CD14-positive monocyte (primary cell): ENCODE measurements around the gene INPP4A. TPM values are rescaled to one million over a fixed set of nuclear protein-coding genes. Genes with fewer than 3 reads are reported as not detected.
A peak's percentile ranks its signal among the peaks of the same experiment; 100 is the strongest.

Experiments used
- DNase-seq, 3 donors: peaks; one replicate each; pipeline ENCODE4 v3.0.0-alpha.2; 2011 to 2022
- H2AFZ ChIP-seq: 2 replicates; pipeline ENCODE4 v1.6.0; 2012; ENCODE audit warnings: mild to moderate bottlenecking, low read depth, low read length, inconsistent platforms; ENCODE audit not compliant: insufficient read depth, poor library complexity, severe bottlenecking
- H3K27ac ChIP-seq, 2 donors: 1 replicate in 1 of 2; 2 replicates in 1 of 2; pipeline ENCODE4 v1.5.1; 2012 to 2013; ENCODE audit warnings: low read length in 2 of 2, control low read depth in 1 of 2, inconsistent platforms in 1 of 2, low read depth in 1 of 2, mild to moderate bottlenecking in 1 of 2
- H3K27me3 ChIP-seq, 2 donors: one replicate each; pipeline versions ENCODE4 v1.6.0 to v1.6.1; 2011 to 2013; ENCODE audit warnings: low read length in 2 of 2; ENCODE audit not compliant: control insufficient read depth in 2 of 2, insufficient read depth in 2 of 2
- H3K36me3 ChIP-seq, 2 donors: replicated peaks in 1 of 2; 1 replicate in 1 of 2; 2 replicates in 1 of 2; pipeline versions ENCODE4 v1.5.1 to v1.6.1; 2012 to 2013; ENCODE audit warnings: low read length in 2 of 2, control low read depth in 1 of 2, inconsistent platforms in 1 of 2, mild to moderate bottlenecking in 1 of 2; ENCODE audit not compliant: insufficient read depth in 2 of 2, control insufficient read depth in 1 of 2
- H3K4me1 ChIP-seq, 2 donors: 1 replicate in 1 of 2; 2 replicates in 1 of 2; pipeline versions ENCODE4 v1.5.1 to v1.6.1; 2012 to 2013; ENCODE audit warnings: low read length in 2 of 2, control low read depth in 1 of 2, inconsistent platforms in 1 of 2, mild to moderate bottlenecking in 1 of 2, moderate library complexity in 1 of 2; ENCODE audit not compliant: insufficient read depth in 2 of 2, control insufficient read depth in 1 of 2
- H3K4me2 ChIP-seq: replicated peaks from 2 replicates; pipeline ENCODE3; 2012; ENCODE audit warnings: low read length, moderate library complexity, mild to moderate bottlenecking; ENCODE audit not compliant: poor library complexity, severe bottlenecking; ENCODE audit errors: extremely low read depth
- H3K4me3 ChIP-seq, 3 experiments: fragments of 200-600 bp in 1 of 3; sonication (generic) in 1 of 3; replicated peaks in 1 of 3; 1 replicate in 2 of 3; 2 replicates in 1 of 3; pipeline ENCODE4 v1.5.1; 2011 to 2013; ENCODE audit warnings: low read length in 3 of 3, mild to moderate bottlenecking in 3 of 3, control low read depth in 2 of 3, low read depth in 2 of 3, inconsistent platforms in 1 of 3, moderate library complexity in 1 of 3
- H3K79me2 ChIP-seq: 2 replicates; pipeline ENCODE4 v1.6.0; 2012; ENCODE audit warnings: mild to moderate bottlenecking, control low read depth, inconsistent platforms, low read length, moderate library complexity; ENCODE audit not compliant: insufficient read depth
- H3K9ac ChIP-seq: 2 replicates; pipeline ENCODE4 v1.6.0; 2017; ENCODE audit warnings: low read length, mild to moderate bottlenecking; ENCODE audit not compliant: insufficient read depth, poor library complexity, severe bottlenecking
- H3K9me3 ChIP-seq, 2 donors: replicated peaks in 1 of 2; 1 replicate in 1 of 2; 2 replicates in 1 of 2; pipeline versions ENCODE4 v1.5.1 to v1.6.1; 2012 to 2013; ENCODE audit warnings: low read length in 2 of 2, control low read depth in 1 of 2; ENCODE audit not compliant: control insufficient read depth in 1 of 2, insufficient read depth in 1 of 2
- H4K20me1 ChIP-seq: 2 replicates; pipeline ENCODE4 v1.6.0; 2012; ENCODE audit warnings: mild to moderate bottlenecking, low read length, control low read depth, moderate library complexity; ENCODE audit not compliant: insufficient read depth
- H3K27ac Mint-ChIP-seq, 7 donors: one replicate each; pipeline ENCODE4 v1.8.0; 2020; ENCODE audit warnings: mild to moderate bottlenecking in 7 of 7, mixed read lengths in 7 of 7, moderate library complexity in 6 of 7, inconsistent platforms in 2 of 7
- H3K27me3 Mint-ChIP-seq, 3 donors: one replicate each; pipeline ENCODE4 v1.8.0; 2021 to 2022; ENCODE audit warnings: low read depth in 3 of 3, mild to moderate bottlenecking in 3 of 3, mixed read lengths in 3 of 3, moderate library complexity in 3 of 3, inconsistent platforms in 1 of 3
- H3K36me3 Mint-ChIP-seq, 2 donors: one replicate each; pipeline ENCODE4 v1.8.0; 2020; ENCODE audit warnings: mixed read lengths in 2 of 2, inconsistent platforms in 1 of 2, mild to moderate bottlenecking in 1 of 2
- H3K4me1 Mint-ChIP-seq: one replicate; pipeline ENCODE4 v1.8.0; 2020; ENCODE audit warnings: mild to moderate bottlenecking, mixed read lengths
- H3K4me3 Mint-ChIP-seq, 2 donors: one replicate each; pipeline ENCODE4 v1.8.0; 2020; ENCODE audit warnings: mild to moderate bottlenecking in 2 of 2, mixed read lengths in 2 of 2, moderate library complexity in 1 of 2
- H3K9me3 Mint-ChIP-seq, 7 donors: one replicate each; pipeline ENCODE4 v1.8.0; 2020 to 2022; ENCODE audit warnings: mixed read lengths in 7 of 7, mild to moderate bottlenecking in 6 of 7, moderate library complexity in 6 of 7, inconsistent platforms in 2 of 7
- WGBS: methylation state at CpG from one replicate; pipeline ENCODE4 v1.1.5; 2013; ENCODE audit warnings: missing lambda C conversion rate; ENCODE audit not compliant: insufficient coverage; 5-methylcytosine and 5-hydroxymethylcytosine counted together
- intact Hi-C, 2 donors: fragments of 100-400 bp; cut with micrococcal nuclease; formaldehyde crosslinking; loops; one replicate each; pipeline versions ENCODE4 v1.15.0 to v1.15.1; 2023
- polyA plus RNA-seq, 3 donors: library from polyadenylated mRNA; depleted of rRNA in 1 of 3; unstranded in 2 of 3; stranded (reverse) in 1 of 3; fragments of 300-500 nt in 2 of 3; fragments of >200 nt in 1 of 3; fragmentation: Illumina TruSeq in 2 of 3; gene quantifications; 1 replicate in 2 of 3; 2 replicates in 1 of 3; pipeline ENCODE4 v1.2.3, GENCODE V29; 2012 to 2021
- TF ChIP-seq, protein P1 (sequence below): fragments of 200-600 bp; IDR thresholded peaks from one replicate; pipeline ENCODE4 v1.8.0; 2022; ENCODE audit warnings: antibody characterized with exemption, mild to moderate bottlenecking

INPP4A gene
- polyA plus RNA-seq, 3 donors, result 13.7 to 52.4 (median 20.7) TPM

DNA sequence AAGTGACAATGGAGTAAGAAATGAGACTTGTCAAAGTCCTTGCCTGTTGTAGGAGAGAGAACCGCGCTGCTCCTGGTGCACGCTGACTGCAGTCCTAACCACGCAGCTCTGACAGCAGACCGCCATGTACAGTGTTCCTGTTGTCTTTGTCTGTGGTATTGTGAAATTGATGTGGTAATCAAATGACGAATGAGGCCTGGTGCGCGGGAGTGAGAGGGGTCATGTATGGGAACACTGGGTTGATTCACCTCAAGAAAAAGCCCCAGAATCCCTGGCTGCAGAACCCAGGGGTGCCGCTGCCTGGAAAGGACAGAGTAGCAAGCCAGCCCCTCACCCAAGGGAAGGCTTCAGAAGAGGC lies 64.0 kb downstream of the INPP4A start:
- peak overlapping the region; percentile 97 to 100 for H3K27ac ChIP-seq
- no peak overlapping the region for H2AFZ ChIP-seq
- peak; percentile 95 to 97 (median 97) for DNase-seq
- Mint-ChIP-seq H3K27ac (peak overlapping the region; percentile 99 to 100 (median 100)), H3K4me3 (peak overlapping the region; percentile 62 to 85), H3K36me3 (peaks cover 42 to 50% of the 10 kb centered on the region in 2 donors), H3K27me3 (peaks cover 0 to 3% (median 1%) of the 10 kb centered on the region in 3 donors), H3K9me3 (no peaks in the 10 kb centered on the region), H3K4me1 (peaks cover 83% of the 10 kb centered on the region)
- peak overlapping the region in 1 of 3 experiments; percentile 41 for H3K4me3 ChIP-seq
- intact Hi-C loops, result loop anchor here in 1 of 2 donors (5.0 kb wide), 1 partner anchor 46 kb away; no protein-coding TSS in a partner anchor
- no peaks in the 10 kb centered on the region for H4K20me1 ChIP-seq
- H3K27me3 ChIP-seq, result no peaks in the 10 kb centered on the region
- WGBS, result 0% methylated on average over 9 of the region's 9 CpGs
- TF ChIP-seq, protein P1, sequence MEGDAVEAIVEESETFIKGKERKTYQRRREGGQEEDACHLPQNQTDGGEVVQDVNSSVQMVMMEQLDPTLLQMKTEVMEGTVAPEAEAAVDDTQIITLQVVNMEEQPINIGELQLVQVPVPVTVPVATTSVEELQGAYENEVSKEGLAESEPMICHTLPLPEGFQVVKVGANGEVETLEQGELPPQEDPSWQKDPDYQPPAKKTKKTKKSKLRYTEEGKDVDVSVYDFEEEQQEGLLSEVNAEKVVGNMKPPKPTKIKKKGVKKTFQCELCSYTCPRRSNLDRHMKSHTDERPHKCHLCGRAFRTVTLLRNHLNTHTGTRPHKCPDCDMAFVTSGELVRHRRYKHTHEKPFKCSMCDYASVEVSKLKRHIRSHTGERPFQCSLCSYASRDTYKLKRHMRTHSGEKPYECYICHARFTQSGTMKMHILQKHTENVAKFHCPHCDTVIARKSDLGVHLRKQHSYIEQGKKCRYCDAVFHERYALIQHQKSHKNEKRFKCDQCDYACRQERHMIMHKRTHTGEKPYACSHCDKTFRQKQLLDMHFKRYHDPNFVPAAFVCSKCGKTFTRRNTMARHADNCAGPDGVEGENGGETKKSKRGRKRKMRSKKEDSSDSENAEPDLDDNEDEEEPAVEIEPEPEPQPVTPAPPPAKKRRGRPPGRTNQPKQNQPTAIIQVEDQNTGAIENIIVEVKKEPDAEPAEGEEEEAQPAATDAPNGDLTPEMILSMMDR, result no peak
- H3K4me2 ChIP-seq, result peak overlapping the region; percentile 56
- H3K9me3 ChIP-seq, result no peaks in the 10 kb centered on the region
- peaks cover 3 to 7% of the 10 kb centered on the region in 2 donors for H3K36me3 ChIP-seq
- H3K9ac ChIP-seq, result peak overlapping the region; percentile 80
- H3K4me1 ChIP-seq, result peaks cover 66 to 67% of the 10 kb centered on the region in 2 donors
- peaks cover 75% of the 10 kb centered on the region for H3K79me2 ChIP-seq

- H3K27me3 ChIP-seq, result no peaks in the 10 kb centered on the region
- Mint-ChIP-seq H3K27ac (peak overlapping the region; percentile 99 to 100 (median 100)), H3K4me1 (peaks cover 83% of the 10 kb centered on the region), H3K9me3 (no peaks in the 10 kb centered on the region), H3K27me3 (peaks cover 0 to 3% (median 1%) of the 10 kb centered on the region in 3 donors), H3K4me3 (no peak overlapping the region), H3K36me3 (peaks cover 37 to 42% of the 10 kb centered on the region in 2 donors)
- H3K4me3 ChIP-seq, result peak overlapping the region in 1 of 3 experiments; percentile 41
- TF ChIP-seq, protein P1, result no peak
- no peaks in the 10 kb centered on the region for H4K20me1 ChIP-seq
- H3K4me2 ChIP-seq, result peak overlapping the region; percentile 56
- H3K36me3 ChIP-seq, result peaks cover 3 to 7% of the 10 kb centered on the region in 2 donors
- peaks cover 62% of the 10 kb centered on the region in 2 donors for H3K4me1 ChIP-seq
- WGBS, result 83% methylated on average over 6 of the region's 7 CpGs
- no peak for DNase-seq
- intact Hi-C loops, result loop anchor here in 1 of 2 donors (5.0 kb wide), 1 partner anchor 47 kb away; no protein-coding TSS in a partner anchor
- H3K9me3 ChIP-seq, result no peaks in the 10 kb centered on the region
- no peak overlapping the region for H3K9ac ChIP-seq
- H2AFZ ChIP-seq, result no peak overlapping the region
- H3K27ac ChIP-seq, result peak overlapping the region; percentile 97 to 100
- peaks cover 75% of the 10 kb centered on the region for H3K79me2 ChIP-seq
These were observed 65.1 kb downstream of the INPP4A start for GRCh38 chr2:98509542-98510321.
